SH-SY5Y (cell line): ENCODE data around the gene HIVEP3.

ENCODE experiments used
- GATA2 ChIP-seq: IDR thresholded peaks from 2 replicates; pipeline ENCODE4 v1.6.1; 2011; ENCODE audit warnings: mild to moderate bottlenecking, low read depth, low read length
- GATA3 ChIP-seq: IDR thresholded peaks from 2 replicates; pipeline ENCODE4 v1.6.1; 2011; ENCODE audit warnings: low read depth, mild to moderate bottlenecking, low read length, moderate library complexity

Gene HIVEP3

DNA sequence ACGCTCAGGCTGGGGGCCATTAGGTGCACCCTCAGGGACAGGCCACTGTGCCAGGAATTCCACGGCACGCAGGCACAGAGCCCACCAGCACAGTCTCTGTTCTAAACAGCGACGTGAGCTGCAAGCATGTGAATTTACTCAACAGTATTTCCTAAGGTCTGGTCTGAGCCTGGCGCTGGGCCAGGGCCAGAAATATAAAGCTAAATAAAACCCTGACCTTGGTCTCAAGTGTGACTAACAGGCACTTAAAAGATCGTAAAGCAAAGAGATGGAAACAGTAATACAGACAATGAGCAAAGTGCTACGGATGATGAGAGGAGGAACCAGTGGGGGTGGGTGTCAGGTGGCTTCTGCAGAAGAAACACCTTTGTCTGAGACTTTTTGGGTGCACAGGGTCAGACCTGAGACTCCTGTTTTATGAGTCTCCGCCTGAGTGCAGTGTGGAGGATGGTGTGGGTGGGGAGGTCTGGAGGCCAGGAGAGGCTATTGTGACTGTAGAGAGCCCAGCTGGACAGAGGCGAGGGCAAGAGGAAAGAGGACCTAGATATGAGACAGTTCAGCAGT lies 380.9 kb downstream of the HIVEP3 start:
- TF ChIP-seq GATA3 (no peak), GATA2 (no peak)

DNA sequence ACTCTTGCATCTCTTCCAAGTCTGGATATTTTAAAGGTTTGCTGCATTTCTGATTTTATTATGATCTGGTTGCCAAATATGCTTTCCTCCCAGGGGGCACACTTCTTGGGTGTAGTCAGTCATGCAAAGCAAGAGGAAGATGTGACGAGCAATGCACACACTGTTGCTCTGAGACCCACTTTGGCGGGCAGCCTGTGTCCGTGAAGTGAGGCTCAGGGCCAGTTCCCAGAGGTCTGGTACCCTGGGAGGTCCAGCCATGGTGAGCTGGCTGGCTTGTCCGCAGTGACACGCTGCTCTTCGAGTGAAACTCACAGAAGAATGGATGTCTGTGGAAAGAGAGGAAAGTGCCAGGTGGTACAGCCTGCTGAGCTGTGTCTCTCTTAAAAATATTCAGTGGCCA lies 381.5 kb downstream of the HIVEP3 start:
- TF ChIP-seq GATA2 = no peak
- TF ChIP-seq GATA3 = no peak

DNA sequence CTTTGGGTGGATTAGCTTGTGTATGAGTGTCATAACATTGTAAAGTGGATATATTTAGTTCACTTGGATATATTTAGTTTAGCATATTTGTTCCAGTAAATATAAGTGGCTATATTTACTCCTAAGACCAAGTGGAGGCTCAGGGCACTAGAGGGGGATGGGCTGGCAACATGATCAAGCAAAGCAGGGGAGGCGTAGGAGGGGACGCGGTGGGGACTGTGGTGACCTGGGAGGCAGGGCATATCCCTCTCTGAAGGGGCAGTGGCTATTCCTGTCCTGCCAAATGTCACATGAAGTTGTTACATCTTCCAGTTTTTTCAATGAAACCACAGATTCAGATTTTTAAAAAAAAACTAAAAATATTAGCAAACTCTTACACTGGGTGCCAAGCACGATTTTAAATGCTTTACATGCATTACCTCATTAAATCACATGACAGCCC lies 382.3 kb downstream of the HIVEP3 start:
- TF ChIP-seq GATA2 (no peak), GATA3 (no peak)

DNA sequence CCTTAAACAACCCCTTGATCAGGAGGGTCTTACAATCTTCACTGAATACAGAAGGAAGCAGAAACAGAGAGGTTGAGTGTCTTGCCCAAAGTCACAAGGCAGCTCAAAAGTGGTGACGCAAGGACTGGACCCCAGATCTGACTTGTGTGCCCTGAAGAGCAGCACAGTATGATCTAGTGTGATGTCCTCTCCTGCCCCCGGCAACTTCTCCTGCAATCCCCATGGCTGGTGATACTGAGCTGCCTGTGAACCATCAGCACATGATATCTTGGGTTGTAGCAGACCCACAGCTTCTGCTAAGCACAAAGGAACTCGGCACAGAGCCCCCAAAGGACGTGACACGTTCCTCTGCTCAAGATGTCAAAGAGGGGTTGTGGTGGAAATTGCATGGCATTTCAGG lies 383.0 kb downstream of the HIVEP3 start:
- TF ChIP-seq GATA2 (no peak), GATA3 (no peak)

DNA sequence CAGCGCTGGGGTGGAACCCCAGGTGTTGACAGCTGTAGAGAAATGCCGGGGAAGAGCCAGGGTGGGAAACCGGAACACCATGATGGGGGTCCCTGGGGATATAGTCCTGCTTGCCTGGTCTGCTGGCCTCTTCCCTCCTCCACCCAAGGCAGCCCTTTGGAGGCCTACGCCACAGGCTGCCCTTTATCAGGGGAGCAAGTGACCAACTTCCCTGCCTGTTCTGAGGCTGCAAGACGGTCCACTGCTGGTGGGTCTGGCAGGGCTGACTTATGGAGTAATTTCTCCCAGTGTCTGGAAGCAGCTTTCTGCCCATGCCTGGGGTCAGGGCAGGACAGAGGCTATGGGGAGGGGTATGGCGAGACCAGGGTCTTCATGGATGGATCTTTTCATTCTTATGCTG lies 383.4 kb downstream of the HIVEP3 start:
- TF ChIP-seq GATA3 = no peak
- no peak for TF ChIP-seq GATA2

DNA sequence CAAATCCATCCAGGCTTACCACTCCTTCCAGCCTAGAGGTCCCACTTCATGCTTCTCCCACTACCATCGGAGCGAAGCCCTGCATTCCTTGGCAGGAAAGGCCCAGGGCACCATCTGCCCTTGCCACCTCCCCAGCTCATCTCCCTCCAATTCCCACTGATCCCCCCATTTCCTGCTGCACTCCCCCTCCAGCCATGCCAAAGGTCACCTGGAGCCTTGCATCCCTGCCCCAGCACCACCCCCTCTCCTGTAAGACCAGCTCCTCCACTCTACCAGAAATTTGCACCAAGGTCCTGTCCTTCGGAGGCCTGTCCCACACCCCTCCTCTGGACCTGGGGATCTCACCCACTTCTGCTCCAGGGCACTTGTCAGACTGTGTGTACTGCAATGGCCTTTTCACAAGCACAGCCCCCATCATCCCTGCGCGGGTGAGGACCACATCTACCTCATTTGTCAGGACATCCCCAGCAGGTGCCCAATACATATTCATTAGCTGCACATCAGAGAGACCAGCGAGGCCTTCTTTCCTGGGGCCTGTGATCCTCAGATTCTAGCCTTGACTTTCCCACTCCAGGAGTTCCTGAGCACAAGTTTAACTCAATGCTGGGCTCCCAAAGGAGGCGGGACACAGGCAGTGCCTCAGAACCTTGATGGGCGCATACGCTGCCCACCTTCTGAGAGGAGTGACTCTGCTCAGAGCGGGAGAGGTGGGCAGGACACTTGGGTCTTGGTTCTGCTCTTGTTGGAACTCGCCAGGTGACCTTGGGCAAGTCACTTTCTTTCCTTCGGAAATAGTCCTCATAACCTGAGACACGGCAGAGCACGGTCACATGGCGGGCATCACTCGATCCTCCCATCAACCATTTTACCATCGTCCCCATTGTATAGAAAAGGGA lies 384.3 kb downstream of the HIVEP3 start:
- TF ChIP-seq GATA3 (no peak), GATA2 (no peak)

GRCh38 chr1:41533731-41534080 lies 385.0 kb downstream of the HIVEP3 start:
- no peak for TF ChIP-seq GATA2
- TF ChIP-seq GATA3 = no peak

- TF ChIP-seq GATA2 (no peak), GATA3 (no peak)
Measured at GRCh38 chr1:41533016-41533730, 385.5 kb downstream of the HIVEP3 start.

DNA sequence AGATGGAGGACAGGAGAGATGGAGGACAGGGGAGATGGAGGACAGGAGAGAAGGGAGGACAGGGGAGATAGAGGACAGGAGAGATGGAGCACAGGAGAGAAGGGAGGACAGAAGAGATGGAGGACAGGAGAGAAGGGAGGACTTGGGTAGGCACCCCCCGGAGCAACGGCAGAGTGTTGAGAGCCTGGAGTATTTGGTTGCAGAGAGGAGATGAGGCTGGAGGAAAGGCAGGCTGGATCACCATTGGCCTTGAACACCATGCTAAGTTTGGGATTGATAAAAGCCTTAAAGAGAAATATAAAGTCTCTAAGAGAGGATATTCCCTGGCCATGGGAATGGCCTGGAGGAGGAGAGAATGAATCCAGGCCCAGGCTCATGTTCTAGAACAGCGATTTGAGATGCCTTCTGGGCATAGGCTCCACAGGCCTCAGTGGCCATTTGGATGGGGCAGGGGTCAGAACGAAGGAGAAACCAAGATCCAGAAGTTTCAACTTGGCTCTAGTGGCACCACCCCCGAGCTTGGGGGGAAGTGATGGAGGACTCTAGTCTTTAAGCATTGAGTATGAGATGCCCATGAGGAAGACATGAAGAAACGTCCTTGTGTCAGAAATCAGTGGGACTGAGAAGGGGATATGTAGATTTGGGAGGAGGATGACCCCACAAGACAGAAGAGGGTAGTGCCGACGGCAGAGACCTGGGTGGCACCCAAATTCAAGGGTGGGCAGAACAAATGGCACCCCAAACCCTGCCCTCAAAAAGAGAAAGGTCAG lies 386.3 kb downstream of the HIVEP3 start:
- no peak for TF ChIP-seq GATA3
- TF ChIP-seq GATA2 = no peak

DNA sequence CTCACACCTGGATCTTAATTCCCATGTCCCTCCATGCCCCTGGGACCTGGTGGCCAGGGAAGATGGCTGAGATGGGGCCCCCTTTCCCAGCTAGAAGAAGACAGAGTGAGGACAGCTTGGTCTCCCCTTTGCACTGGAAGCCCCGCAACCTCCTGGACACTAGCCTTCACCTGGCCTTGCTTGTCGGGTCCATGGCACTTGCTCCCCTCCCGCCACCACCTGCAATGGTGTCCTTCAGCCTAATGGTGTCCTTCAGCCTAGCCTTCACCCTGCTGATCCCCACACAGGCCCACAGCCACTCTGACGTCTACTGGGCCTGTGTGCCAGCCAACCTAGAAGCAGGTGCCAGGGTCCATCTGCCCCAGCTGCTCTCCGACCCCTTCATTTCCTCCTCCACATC lies 388.3 kb downstream of the HIVEP3 start:
- TF ChIP-seq GATA2 (no peak), GATA3 (no peak)

- TF ChIP-seq GATA3 (no peak), GATA2 (no peak)
Measured at GRCh38 chr1:41529621-41530395, 388.9 kb downstream of the HIVEP3 start.

GRCh38 chr1:41528726-41529605 lies 389.8 kb downstream of the HIVEP3 start:
- TF ChIP-seq GATA3 = no peak
- TF ChIP-seq GATA2 = no peak
